Spinal cord (tissue), 10 donors: ENCODE data around the gene GPRC5D. TPM values are rescaled to one million over a fixed set of nuclear protein-coding genes. Genes with fewer than 3 reads are reported as not detected.

ENCODE experiments used
- DNase-seq, 6 donors: peaks; one replicate each; pipeline versions ENCODE4 v3.0.0 to v3.0.0-alpha.2; 2013 to 2015; ENCODE audit warnings: low spot score in 6 of 6, low read depth in 4 of 6
- H3K27ac ChIP-seq: one replicate; pipeline ENCODE4 v1.5.1; 2013; ENCODE audit warnings: low read depth, low read length, control low read depth
- H3K27me3 ChIP-seq: one replicate; pipeline ENCODE4 v1.6.1; 2013; ENCODE audit warnings: low read length; ENCODE audit not compliant: control insufficient read depth, insufficient read depth
- H3K36me3 ChIP-seq: one replicate; pipeline ENCODE4 v1.6.1; 2013; ENCODE audit warnings: low read length; ENCODE audit not compliant: control insufficient read depth, insufficient read depth
- H3K4me1 ChIP-seq: one replicate; pipeline ENCODE4 v1.6.1; 2013; ENCODE audit warnings: low read length; ENCODE audit not compliant: control insufficient read depth, insufficient read depth
- H3K4me3 ChIP-seq: one replicate; pipeline ENCODE4 v1.5.1; 2013; ENCODE audit warnings: low read depth, low read length, control low read depth
- H3K9me3 ChIP-seq: one replicate; pipeline ENCODE4 v1.6.1; 2013; ENCODE audit warnings: low read length; ENCODE audit not compliant: control insufficient read depth, insufficient read depth
- WGBS: methylation state at CpG from one replicate; pipeline ENCODE4 v1.1.5; 2013; ENCODE audit warnings: missing lambda C conversion rate; ENCODE audit not compliant: insufficient coverage; 5-methylcytosine and 5-hydroxymethylcytosine counted together
- polyA plus RNA-seq, 2 donors: library from polyadenylated mRNA; unstranded; fragments of 120-200 nt; gene quantifications; one replicate each; pipeline ENCODE4 v1.2.1, GENCODE V29; 2013; ENCODE audit not compliant: insufficient read length in 2 of 2
- total RNA-seq, 2 donors: library from RNA; depleted of rRNA in 1 of 2; stranded (reverse); fragments of 120-200 nt in 1 of 2; fragments of >200 nt in 1 of 2; gene quantifications; one replicate each; pipeline versions ENCODE4 v1.2.3 to v1.2.4, GENCODE V29; 2013 to 2014
- donor health status: healthy.

GPRC5D gene
- total and polyA plus RNA-seq, 4 donors, result 0.53 to 0.65 TPM; not detected in 2

DNA sequence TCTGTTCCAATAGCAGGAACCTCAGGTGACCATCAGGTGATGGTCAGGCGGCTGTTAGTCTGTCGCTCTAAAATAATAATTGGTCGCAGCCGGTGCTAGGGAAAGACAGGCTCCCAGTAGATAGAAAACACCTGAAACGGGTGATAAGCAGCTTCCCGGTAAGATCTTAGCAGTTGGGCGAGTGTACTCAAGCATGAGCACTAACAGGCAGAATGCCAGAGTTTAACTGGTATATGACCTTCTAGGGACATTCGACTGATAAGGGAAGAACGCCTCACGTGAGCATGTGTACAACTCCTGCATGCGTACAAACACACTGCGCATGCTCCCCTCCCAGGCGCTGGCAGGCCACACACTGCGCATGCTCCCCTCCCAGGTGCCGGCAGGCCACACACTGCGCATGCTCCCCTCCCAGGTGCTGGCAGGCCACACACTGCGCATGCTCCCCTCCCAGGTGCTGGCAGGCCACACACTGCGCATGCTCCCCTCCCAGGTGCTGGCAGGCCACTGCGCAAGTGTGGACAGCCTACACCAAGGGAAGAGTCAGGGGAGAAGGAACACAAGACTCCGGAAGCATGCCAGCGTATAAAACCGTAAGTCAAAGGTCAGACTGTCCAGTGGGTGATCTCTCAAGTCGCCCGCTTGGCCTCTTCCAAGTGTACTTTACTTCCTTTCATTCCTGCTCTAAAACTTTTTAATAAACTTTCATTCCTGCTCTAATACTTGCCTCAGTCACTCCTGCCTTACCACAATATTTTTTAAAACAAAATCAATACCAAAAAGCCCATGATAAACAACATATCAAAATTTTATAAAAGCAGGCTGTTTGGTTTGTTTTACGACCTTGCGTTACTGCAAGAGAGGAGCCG, 24.5 kb downstream of the GPRC5D start:
- H3K9me3 ChIP-seq, result no peaks in the 10 kb centered on the region
- H3K27ac ChIP-seq, result no peak overlapping the region
- 56% methylated on average over 20 of the region's 27 CpGs for WGBS
- peak overlapping the region; percentile 14 for H3K4me3 ChIP-seq
- H3K36me3 ChIP-seq, result no peaks in the 10 kb centered on the region
- no peaks in the 10 kb centered on the region for H3K27me3 ChIP-seq
- peak in 4 of 6 donors; percentile 24 to 76 (median 49) for DNase-seq
- H3K4me1 ChIP-seq, result no peaks in the 10 kb centered on the region

- DNase-seq, result no peak
- 94% methylated on average over 13 of the region's 18 CpGs for WGBS
- H3K4me1 ChIP-seq, result no peaks in the 10 kb centered on the region
- no peak overlapping the region for H3K27ac ChIP-seq
- no peak overlapping the region for H3K4me3 ChIP-seq
- H3K9me3 ChIP-seq, result no peaks in the 10 kb centered on the region
- H3K36me3 ChIP-seq, result no peaks in the 10 kb centered on the region
- H3K27me3 ChIP-seq, result no peaks in the 10 kb centered on the region
These were observed 25.3 kb downstream of the GPRC5D start for GRCh38 chr12:12926571-12927071.

DNA sequence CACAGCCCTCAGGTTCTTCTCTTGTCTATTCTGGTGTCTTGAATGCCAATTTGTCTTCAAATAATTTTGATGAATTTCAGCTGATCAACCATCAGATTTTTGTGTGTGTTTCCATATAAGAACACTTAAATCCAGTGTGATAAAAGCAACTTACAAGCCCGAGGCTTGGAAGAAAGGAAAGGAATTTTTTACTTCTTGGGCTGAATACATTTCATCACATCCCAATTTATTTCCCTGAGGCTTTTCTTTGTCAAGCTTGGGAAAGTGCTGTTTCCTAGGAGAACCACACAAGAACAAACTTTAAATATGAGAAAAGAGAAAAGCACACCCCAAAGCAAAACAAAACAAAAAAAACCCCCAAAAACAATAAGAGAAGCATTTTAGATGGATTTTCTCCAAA, 26.6 kb downstream of the GPRC5D start:
- DNase-seq, result peak in 1 of 6 donors; percentile 37
- Histone ChIP-seq H3K9me3 (no peaks in the 10 kb centered on the region), H3K36me3 (no peaks in the 10 kb centered on the region), H3K4me1 (no peaks in the 10 kb centered on the region), H3K4me3 (no peak overlapping the region), H3K27ac (no peak overlapping the region), H3K27me3 (no peaks in the 10 kb centered on the region)
- no CpG with 5 or more reads among the region's 1 CpG for WGBS

DNA sequence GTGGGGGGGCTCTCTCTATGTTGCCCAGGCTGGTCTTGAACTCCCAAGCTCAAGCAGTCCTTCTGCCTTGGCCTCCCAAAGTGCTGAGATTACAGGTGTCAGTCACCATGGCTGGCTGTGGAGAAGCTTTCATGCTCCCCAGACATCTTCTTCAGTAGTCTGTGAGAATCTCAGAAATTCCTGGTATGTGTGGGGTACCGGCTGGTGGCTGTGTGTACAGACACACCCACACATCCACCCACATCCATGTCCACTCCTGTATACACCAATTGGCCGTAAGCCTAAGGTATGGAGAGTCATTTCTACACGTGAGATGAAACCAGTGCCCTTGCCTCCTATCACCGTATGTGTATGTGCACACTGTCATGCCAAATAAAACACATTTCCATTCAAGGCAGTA, 27.8 kb downstream of the GPRC5D start:
- H3K4me3 ChIP-seq, result no peak overlapping the region
- WGBS, result 80% methylated on average over 2 of the region's 4 CpGs
- no peaks in the 10 kb centered on the region for H3K4me1 ChIP-seq
- H3K27ac ChIP-seq, result no peak overlapping the region
- H3K9me3 ChIP-seq, result no peaks in the 10 kb centered on the region
- H3K36me3 ChIP-seq, result no peaks in the 10 kb centered on the region
- H3K27me3 ChIP-seq, result no peaks in the 10 kb centered on the region
- DNase-seq, result no peak

- no peaks in the 10 kb centered on the region for H3K36me3 ChIP-seq
- H3K9me3 ChIP-seq, result no peaks in the 10 kb centered on the region
- no peak overlapping the region for H3K4me3 ChIP-seq
- no peaks in the 10 kb centered on the region for H3K4me1 ChIP-seq
- DNase-seq, result no peak
- H3K27ac ChIP-seq, result no peak overlapping the region
- H3K27me3 ChIP-seq, result no peaks in the 10 kb centered on the region
- 80% methylated on average over 3 of the region's 7 CpGs for WGBS
These were observed 29.0 kb downstream of the GPRC5D start for GRCh38 chr12:12922978-12923377.

- Histone ChIP-seq H3K4me1 (no peaks in the 10 kb centered on the region), H3K4me3 (no peak overlapping the region), H3K27ac (no peak overlapping the region), H3K9me3 (no peaks in the 10 kb centered on the region), H3K27me3 (no peaks in the 10 kb centered on the region), H3K36me3 (no peaks in the 10 kb centered on the region)
- 63% methylated on average over 4 of the region's 6 CpGs for whole genome bisulfite sequencing
- no peak for DNase-seq
These were observed 29.8 kb downstream of the GPRC5D start for GRCh38 chr12:12922191-12922616.

GRCh38 chr12:12919666-12920435, 32.1 kb downstream of the GPRC5D start:
- Histone ChIP-seq H3K4me1 (peaks cover 9% of the 10 kb centered on the region), H3K36me3 (no peaks in the 10 kb centered on the region), H3K27ac (no peak overlapping the region), H3K4me3 (no peak overlapping the region), H3K27me3 (no peaks in the 10 kb centered on the region), H3K9me3 (no peaks in the 10 kb centered on the region)
- 93% methylated on average over 2 of the region's 5 CpGs for WGBS
- no peak for DNase-seq

- Histone ChIP-seq H3K27me3 (no peaks in the 10 kb centered on the region), H3K9me3 (no peaks in the 10 kb centered on the region), H3K27ac (no peak overlapping the region), H3K4me3 (no peak overlapping the region), H3K4me1 (peaks cover 9% of the 10 kb centered on the region), H3K36me3 (no peaks in the 10 kb centered on the region)
- WGBS, result 80% methylated on average over 5 of the region's 6 CpGs
- no peak for DNase-seq
These were observed 33.1 kb downstream of the GPRC5D start for GRCh38 chr12:12918781-12919389.

- H3K27me3 ChIP-seq, result no peaks in the 10 kb centered on the region
- H3K27ac ChIP-seq, result no peak overlapping the region
- WGBS, result no CpG with 5 or more reads among the region's 2 CpGs
These were observed 34.5 kb downstream of the GPRC5D start for GRCh38 chr12:12917517-12917916.

More at GRCh38 chr12:12917517-12917916, 34.5 kb downstream of the GPRC5D start:
- DNase-seq, result no peak
- H3K36me3 ChIP-seq, result no peaks in the 10 kb centered on the region
- H3K4me3 ChIP-seq, result no peak overlapping the region
- peaks cover 9% of the 10 kb centered on the region for H3K4me1 ChIP-seq
- no peaks in the 10 kb centered on the region for H3K9me3 ChIP-seq
